Measurements from ENCODE around the gene OR2S2. TPM values are rescaled to one million over a fixed set of nuclear protein-coding genes. Genes with fewer than 3 reads are reported as not detected.
"Not testable (repeated sequence)": the region's sequence is repeated elsewhere in the genome, so short reads cannot be mapped to it uniquely, and the experiment has no call there.

Gene OR2S2
- total RNA-seq, 2 experiments from 2014 or later: not detected

DNA sequence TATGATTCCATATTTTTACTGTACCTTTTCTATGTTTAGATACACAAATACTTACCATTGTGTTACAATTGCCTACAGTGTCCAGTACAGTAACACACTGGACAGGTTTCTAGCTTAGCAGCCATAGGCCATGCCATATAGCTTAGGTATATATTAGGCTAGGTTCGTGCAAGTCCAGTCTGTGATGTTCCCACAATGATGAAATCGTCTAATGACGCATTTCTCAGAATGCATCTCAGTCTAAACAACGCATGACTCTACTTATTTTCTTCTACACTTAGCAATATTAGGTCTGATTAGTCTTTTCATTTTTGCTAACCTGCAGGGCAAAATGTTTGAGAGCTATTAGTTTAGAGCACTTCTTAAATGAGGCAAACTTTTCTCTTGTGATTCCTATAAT, 22.7 kb downstream of the OR2S2 start:
- H3K9me2 ChIP-seq (ENCODE audit: insufficient read depth, low read length): no peaks in the 10 kb centered on the region
- no peaks in the 10 kb centered on the region for H3K79me2 ChIP-seq (ENCODE audit: insufficient read depth, low read depth, low read length)
- POLR2A ChIA-PET: interaction anchor here (0.7 kb wide), 1 partner anchor 18 kb away, joined by 3 read pairs; no protein-coding TSS in a partner anchor
- H3K36me3 ChIP-seq (ENCODE audit: insufficient read depth, low read length): no peaks in the 10 kb centered on the region; the same call in 1 of the 2 replicates
- CTCF ChIA-PET (ENCODE audit: unreplicated experiment): interaction anchor here (1.0 kb wide), 1 partner anchor 41 kb away, joined by 3 read pairs; no protein-coding TSS in a partner anchor
- TF ChIP-seq, protein P1, sequence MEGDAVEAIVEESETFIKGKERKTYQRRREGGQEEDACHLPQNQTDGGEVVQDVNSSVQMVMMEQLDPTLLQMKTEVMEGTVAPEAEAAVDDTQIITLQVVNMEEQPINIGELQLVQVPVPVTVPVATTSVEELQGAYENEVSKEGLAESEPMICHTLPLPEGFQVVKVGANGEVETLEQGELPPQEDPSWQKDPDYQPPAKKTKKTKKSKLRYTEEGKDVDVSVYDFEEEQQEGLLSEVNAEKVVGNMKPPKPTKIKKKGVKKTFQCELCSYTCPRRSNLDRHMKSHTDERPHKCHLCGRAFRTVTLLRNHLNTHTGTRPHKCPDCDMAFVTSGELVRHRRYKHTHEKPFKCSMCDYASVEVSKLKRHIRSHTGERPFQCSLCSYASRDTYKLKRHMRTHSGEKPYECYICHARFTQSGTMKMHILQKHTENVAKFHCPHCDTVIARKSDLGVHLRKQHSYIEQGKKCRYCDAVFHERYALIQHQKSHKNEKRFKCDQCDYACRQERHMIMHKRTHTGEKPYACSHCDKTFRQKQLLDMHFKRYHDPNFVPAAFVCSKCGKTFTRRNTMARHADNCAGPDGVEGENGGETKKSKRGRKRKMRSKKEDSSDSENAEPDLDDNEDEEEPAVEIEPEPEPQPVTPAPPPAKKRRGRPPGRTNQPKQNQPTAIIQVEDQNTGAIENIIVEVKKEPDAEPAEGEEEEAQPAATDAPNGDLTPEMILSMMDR (conservative IDR thresholded peaks at IDR 0.05; ENCODE audit: low read length): no peak
- intact Hi-C loops (cut with micrococcal nuclease; ENCODE audit: unreplicated experiment): no loop called here
- peaks cover 8% of the 10 kb centered on the region; the same call in 1 of the 2 replicates for H3K9me3 ChIP-seq (ENCODE audit: low read length)
- no peaks in the 10 kb centered on the region for H4K20me1 ChIP-seq (ENCODE audit: insufficient read depth, low read length)
- H3K4me2 ChIP-seq (ENCODE audit: low read length): no peak overlapping the region
- no TSS peak for BruUV-seq (replicated peaks)
- H3K4me3 ChIP-seq (ENCODE audit: low read depth, low read length, poor library complexity, severe bottlenecking): no peak overlapping the region
- no peak overlapping the region for H2AFZ ChIP-seq (ENCODE audit: low read length)
- peaks cover 35% of the 10 kb centered on the region for H3K4me1 ChIP-seq (ENCODE audit: insufficient read depth, low read length, poor library complexity, severe bottlenecking)
- no peak overlapping the region for H3K27ac ChIP-seq (ENCODE audit: low read depth, low read length, poor library complexity, severe bottlenecking)
- no peak for DNase-seq (ENCODE audit: low spot score)

DNA sequence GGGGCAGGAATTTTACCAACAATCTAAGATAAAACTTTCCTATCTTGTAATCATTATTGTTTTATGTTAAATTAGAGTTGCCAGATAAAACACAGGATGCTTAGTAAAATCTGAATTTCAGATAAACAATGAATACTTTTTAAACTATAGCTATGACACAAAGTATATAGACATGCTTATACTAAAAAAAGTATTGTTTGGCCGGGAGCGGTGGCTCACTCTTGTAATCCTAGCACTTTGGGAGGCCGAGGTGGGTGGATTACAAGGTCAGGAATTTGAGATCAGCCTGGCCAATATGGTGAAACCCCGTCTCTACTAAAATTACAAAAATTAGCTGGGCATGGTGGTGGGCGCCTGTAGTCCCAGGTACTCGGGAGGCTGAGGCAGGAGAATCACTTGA, 23.9 kb downstream of the OR2S2 start:
- H3K9me2 ChIP-seq (ENCODE audit: insufficient read depth, low read length); CTCF ChIA-PET (ENCODE audit: unreplicated experiment); BruUV-seq (replicated peaks): not testable (repeated sequence)

DNA sequence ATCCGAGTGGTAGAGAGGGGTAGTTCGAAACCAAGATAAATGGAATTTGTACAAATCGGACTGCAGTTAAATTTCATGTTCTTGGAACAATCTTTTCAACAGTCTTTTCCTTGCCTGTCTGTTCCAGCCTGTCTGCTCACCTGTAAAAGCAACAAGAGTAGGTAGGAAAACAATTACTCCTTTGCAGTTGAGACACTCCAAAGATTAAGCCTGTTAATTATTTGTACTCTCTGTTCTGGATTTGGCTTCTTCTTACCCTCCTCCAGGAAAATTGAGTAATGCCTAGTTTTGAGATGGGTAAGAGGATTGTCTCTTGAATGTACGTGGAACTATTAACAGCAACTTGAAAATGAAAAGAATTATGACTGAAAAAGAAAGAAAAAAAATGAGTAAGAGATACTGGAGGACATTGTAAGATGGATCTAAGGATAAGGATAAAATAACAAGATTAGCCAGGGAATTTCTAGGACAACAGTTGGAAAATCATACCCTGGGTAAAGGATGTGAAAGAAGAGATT, 24.3 kb downstream of the OR2S2 start:
- peaks cover 20% of the 10 kb centered on the region for H3K4me1 ChIP-seq (ENCODE audit: insufficient read depth, low read length, poor library complexity, severe bottlenecking)
- no peak overlapping the region for H2AFZ ChIP-seq (ENCODE audit: low read length)
- TF ChIP-seq, protein P1 (conservative IDR thresholded peaks at IDR 0.05; ENCODE audit: low read length): no peak
- TF ChIP-seq EZH2phosphoT487 (IDR thresholded peaks at IDR 0.05; ENCODE audit: borderline replicate concordance, low read depth, low read length): no peak
- no peak overlapping the region for H3K4me3 ChIP-seq (ENCODE audit: low read depth, low read length, poor library complexity, severe bottlenecking)
- DNase-seq (ENCODE audit: low spot score): no peak
- no TSS peak for BruUV-seq (replicated peaks)
- no peaks in the 10 kb centered on the region; the same call in 1 of the 2 replicates for H3K36me3 ChIP-seq (ENCODE audit: insufficient read depth, low read length)
- no peaks in the 10 kb centered on the region for H3K79me2 ChIP-seq (ENCODE audit: insufficient read depth, low read depth, low read length)
- H3K27ac ChIP-seq (ENCODE audit: low read depth, low read length, poor library complexity, severe bottlenecking): no peak overlapping the region
- ChIA-PET POLR2A (no interaction called here), CTCF (ENCODE audit: unreplicated experiment) (no interaction called here)
- intact Hi-C loops (cut with micrococcal nuclease; ENCODE audit: unreplicated experiment): no loop called here
- H3K9me3 ChIP-seq (ENCODE audit: low read length): peaks cover 8% of the 10 kb centered on the region; the same call in 1 of the 2 replicates
- H4K20me1 ChIP-seq (ENCODE audit: insufficient read depth, low read length): no peaks in the 10 kb centered on the region
- H3K9me2 ChIP-seq (ENCODE audit: insufficient read depth, low read length): no peaks in the 10 kb centered on the region
- H3K4me2 ChIP-seq (ENCODE audit: low read length): no peak overlapping the region

More for the DNA sequence above, 23.9 kb downstream of the OR2S2 start:
- H3K4me2 ChIP-seq (ENCODE audit: low read length); H3K9me3 ChIP-seq (ENCODE audit: low read length); H3K27ac ChIP-seq (ENCODE audit: low read depth, low read length, poor library complexity, severe bottlenecking); DNase-seq (ENCODE audit: low spot score); H4K20me1 ChIP-seq (ENCODE audit: insufficient read depth, low read length); H2AFZ ChIP-seq (ENCODE audit: low read length); H3K79me2 ChIP-seq (ENCODE audit: insufficient read depth, low read depth, low read length); intact Hi-C loops (cut with micrococcal nuclease; ENCODE audit: unreplicated experiment); H3K4me3 ChIP-seq (ENCODE audit: low read depth, low read length, poor library complexity, severe bottlenecking); POLR2A ChIA-PET; H3K36me3 ChIP-seq (ENCODE audit: insufficient read depth, low read length): not testable (repeated sequence)
- peaks cover 25% of the 10 kb centered on the region for H3K4me1 ChIP-seq (ENCODE audit: insufficient read depth, low read length, poor library complexity, severe bottlenecking)

All from OCI-LY7 (cell line).